Coronary artery (tissue), 2 donors: ENCODE results near the gene ELFN1.

Source experiments
- DNase-seq: peaks from one replicate; pipeline ENCODE4 v3.0.0-alpha.2; 2017; ENCODE audit warnings: low spot score
- H3K27ac ChIP-seq, 2 donors: fragments of 200-600 bp; sonication (generic); one replicate each; pipeline ENCODE4 v1.5.1; 2016 to 2019
- H3K4me3 ChIP-seq: fragments of 200-600 bp; sonication (generic); 2 replicates; pipeline ENCODE4 v1.5.1; 2016; ENCODE audit warnings: mild to moderate bottlenecking, moderate library complexity
- TF ChIP-seq, protein P1 (sequence below): fragments of 200-600 bp; sonication (generic); IDR thresholded peaks from one replicate; pipeline ENCODE4 v1.5.1; 2019; ENCODE audit warnings: antibody characterized with exemption

ELFN1 gene

DNA sequence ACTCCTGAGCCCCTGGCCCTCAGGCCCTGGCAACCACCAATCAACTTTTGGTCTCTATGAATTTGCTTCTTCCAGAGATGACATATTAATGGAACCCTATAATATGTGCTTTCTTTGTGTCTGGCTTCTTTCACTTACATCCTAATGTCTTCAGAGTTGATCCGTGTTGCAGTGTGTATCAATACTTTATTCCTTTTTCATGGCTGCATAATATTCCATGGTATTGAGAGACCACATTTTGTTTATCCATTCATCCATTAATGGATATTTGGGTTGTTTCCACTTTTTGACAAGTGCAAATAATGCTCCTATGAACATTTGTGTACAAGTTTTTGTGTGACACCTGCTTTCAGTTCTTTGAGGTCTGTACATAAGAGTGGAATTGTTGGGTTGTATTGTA is 43.3 kb upstream of the ELFN1 start:
- DNase-seq: no peak
- TF ChIP-seq, protein P1, sequence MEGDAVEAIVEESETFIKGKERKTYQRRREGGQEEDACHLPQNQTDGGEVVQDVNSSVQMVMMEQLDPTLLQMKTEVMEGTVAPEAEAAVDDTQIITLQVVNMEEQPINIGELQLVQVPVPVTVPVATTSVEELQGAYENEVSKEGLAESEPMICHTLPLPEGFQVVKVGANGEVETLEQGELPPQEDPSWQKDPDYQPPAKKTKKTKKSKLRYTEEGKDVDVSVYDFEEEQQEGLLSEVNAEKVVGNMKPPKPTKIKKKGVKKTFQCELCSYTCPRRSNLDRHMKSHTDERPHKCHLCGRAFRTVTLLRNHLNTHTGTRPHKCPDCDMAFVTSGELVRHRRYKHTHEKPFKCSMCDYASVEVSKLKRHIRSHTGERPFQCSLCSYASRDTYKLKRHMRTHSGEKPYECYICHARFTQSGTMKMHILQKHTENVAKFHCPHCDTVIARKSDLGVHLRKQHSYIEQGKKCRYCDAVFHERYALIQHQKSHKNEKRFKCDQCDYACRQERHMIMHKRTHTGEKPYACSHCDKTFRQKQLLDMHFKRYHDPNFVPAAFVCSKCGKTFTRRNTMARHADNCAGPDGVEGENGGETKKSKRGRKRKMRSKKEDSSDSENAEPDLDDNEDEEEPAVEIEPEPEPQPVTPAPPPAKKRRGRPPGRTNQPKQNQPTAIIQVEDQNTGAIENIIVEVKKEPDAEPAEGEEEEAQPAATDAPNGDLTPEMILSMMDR: no peak
- H3K4me3 ChIP-seq: no peak overlapping the region
- no peak overlapping the region for H3K27ac ChIP-seq

DNA sequence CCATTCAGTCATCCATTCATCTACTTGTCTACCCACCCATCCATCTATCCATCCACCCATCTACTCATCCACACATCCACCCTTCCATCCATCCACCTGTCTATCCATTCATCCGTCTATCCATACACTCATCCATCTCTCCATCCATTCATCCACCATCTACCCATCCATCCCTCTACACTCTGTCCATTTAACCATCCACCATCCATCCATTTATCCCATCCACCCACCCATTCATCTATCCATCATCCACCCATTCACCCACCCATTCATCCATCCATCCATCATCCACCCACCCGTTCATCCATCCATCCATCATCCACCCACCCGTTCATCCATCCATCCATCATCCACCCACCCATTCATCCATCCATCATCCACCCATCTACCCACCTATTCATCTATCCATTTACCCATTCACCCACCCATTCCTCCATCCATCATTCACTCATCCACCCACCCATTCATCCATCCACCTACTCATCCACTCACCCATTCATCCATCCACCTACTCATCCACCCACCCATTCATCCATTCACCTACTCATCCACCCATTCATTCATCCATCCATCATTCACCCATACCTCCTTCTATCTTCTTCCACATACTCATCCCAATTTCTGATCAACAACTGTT is 39.3 kb upstream of the ELFN1 start:
- Histone ChIP-seq H3K27ac (no peak overlapping the region), H3K4me3 (no peak overlapping the region)
- DNase-seq: no peak
- TF ChIP-seq, protein P1: no peak

DNA sequence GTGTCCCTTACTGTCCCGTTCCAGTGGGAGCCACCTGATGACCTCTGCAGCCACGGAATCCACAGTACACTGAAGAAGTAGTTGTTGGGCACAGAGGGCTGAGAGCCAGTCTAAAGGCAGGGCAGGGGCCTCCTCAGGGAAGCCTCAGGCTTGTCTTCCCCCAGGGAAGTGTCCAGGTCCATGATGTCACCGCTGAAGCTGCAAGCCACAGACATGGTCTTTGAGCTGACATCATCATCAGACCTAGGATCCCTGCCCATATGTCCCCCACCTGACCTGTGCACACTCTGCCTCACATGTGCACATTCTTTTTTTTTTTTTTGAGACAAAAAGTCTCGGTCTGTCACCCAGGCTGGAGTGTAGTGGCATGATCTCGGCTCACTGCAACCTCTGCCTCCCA is 38.4 kb upstream of the ELFN1 start:
- no peak for DNase-seq
- TF ChIP-seq, protein P1: no peak
- Histone ChIP-seq H3K27ac (no peak overlapping the region), H3K4me3 (no peak overlapping the region)

DNA sequence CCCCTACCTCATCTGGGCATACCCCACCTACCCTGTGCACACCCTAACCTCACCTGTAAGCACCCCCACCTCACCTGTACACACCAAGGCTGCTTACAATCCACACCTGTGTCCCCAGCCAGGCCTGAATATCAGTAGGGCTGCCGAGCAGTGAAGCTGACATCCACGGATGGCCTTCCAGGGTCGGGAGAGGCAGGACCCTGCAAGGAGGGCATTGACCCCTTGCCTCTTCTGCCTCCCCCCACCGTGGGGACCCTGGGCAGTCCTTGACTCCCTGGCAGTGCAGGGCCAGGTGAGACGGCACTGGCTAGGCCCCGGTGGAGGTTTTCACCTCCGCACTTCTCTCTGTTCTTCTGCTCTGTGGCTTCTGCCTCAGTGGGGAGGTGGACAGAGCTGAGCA is 37.6 kb upstream of the ELFN1 start:
- H3K27ac ChIP-seq: no peak overlapping the region
- TF ChIP-seq, protein P1: no peak
- DNase-seq: no peak
- no peak overlapping the region for H3K4me3 ChIP-seq

DNA sequence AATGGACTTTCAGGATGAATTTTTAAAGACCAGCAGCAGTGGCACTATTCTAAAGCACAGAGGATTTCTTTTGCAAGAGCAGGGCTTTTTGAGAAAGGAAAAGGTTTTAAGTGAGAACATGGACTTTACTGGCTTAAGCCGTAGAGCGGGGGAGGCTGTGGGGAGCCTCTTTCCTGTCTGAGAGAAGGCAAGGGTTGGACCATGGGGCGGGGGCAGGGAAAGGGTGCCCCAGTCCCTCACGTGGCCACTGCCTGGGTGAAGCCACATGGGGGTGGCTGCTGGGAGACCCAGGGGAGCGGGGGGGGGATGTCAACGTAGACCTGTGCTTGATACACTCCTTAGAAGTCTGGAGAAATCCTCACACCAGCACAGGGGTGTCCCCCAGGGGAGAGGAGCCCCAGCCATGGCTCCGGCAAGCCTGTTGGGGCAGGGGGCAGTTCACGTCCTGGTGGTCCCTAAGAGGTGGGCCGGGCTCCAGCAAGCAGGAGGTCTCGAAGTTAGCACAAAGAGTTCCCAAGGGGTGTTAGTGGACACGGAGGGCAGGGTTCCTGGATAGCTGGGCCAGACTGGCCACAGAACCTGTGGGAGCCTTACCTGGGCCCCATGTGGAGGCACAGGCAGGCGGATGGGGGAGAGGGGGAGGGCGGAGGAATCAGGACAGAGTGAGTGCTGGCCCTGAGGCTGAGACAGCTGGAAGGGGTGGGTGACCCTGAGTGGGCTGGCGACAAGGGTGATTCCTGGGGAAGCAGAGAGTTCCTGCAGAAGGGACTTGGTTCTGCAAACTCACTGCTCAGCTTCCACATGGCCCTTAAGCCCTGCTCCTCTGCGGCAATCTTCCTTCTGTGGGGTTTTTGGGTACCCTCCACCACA is 36.9 kb upstream of the ELFN1 start:
- Histone ChIP-seq H3K27ac (no peak overlapping the region), H3K4me3 (no peak overlapping the region)
- DNase-seq: no peak
- TF ChIP-seq, protein P1: no peak

DNA sequence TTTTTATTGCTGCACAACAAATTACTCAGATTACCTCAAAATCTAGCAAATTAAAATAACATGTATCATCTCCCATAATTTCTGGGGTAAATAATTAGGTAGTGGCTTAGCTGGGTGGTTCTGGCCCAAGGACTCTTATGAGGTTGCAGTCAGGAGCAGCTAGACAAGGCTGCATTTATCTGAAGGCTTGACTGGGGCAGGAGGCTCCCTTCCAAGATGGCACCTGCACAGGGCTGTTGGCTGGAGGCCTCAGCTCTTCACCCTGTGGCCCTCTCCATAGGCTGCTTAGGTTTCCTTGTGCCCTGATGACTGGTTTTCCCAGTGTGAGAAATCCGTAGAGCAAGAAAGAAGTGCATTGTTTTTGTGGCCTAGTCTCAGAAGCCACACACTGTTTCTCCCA is 34.7 kb upstream of the ELFN1 start:
- TF ChIP-seq, protein P1: no peak
- Histone ChIP-seq H3K27ac (no peak overlapping the region), H3K4me3 (no peak overlapping the region)
- DNase-seq: no peak

DNA sequence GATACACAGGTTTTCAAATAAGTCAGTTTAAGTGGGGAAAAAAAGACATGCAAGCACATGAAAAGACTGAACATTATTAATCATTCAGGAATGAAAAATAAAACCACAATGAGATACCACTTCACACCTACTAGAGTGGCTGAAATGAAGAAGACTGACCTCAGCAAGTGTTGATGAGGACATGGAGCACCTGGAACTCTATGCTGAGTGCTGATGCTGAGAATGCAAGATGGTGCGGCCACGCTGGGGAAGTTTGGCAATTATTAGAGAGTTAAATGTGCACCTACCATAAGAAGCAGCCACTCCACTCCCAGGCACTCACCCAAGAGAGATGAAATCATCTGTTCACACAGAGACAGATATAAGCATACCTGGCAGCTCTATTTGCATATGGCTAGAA is 32.9 kb upstream of the ELFN1 start:
- no peak overlapping the region for H3K4me3 ChIP-seq
- DNase-seq: no peak
- no peak overlapping the region for H3K27ac ChIP-seq
- TF ChIP-seq, protein P1: no peak
